A549 treated with dexamethasone at 1 μM for 4 hours (cell line): ENCODE results near the gene BNIP3. TPM values are rescaled to one million over a fixed set of nuclear protein-coding genes. Genes with fewer than 3 reads are reported as not detected.

Source experiments
- total RNA-seq: library from RNA; stranded (reverse); fragments of 200-300 nt; extraction: Qiagen RNA extraction; gene quantifications from 5 replicates; pipeline ENCODE4 v1.2.3, GENCODE V29; 2022

The BNIP3 gene, protein sequence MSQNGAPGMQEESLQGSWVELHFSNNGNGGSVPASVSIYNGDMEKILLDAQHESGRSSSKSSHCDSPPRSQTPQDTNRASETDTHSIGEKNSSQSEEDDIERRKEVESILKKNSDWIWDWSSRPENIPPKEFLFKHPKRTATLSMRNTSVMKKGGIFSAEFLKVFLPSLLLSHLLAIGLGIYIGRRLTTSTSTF
- 43.0 to 46.1 TPM (median 44.6 TPM) in 5 replicates for total RNA-seq

DNA sequence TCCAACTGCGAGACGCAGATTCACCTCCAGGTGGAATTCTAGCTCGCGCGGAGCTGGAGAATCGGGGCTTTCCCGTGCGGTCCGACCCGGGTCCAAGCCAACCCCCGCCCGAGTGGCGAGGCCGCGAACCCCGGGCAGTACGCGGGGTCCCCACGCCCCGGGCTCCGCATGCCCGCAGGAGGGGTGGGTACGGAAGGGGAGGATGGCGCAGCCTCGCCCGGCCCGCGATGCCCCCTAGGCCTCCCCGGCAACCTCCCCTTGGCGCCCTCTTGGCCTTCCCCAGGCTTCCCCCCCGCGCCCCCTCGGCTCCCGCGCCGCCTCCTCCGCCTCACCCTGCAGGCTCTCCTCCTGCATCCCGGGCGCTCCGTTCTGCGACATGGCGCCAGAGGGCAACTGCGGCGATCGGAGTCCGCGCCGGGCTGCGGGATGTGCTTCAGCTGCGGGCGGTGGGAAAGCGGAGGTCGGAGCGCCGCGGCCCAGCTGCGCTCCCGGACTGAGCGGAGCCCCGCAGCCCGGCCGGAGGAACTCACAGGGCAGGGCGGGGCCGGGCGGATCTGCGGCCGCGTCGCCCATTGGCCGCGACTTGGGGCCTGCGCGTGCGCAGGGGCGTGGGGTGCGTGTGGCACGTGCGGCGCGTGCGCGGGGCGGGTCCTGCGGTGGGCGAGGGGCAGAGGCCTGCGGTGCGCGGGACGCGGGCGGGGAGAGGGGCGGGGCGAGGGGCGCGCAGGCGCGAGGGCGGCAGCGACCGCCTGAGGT, at the start of gene BNIP3:
BNIP3 (minus strand) TSS at position 495 of the 756 bp plus-strand sequence; CDS start at position 378, 117 bp downstream.

Other genes with a start within 250 kb of the BNIP3 start
- gene PPP2R2D, start 80.9 kb downstream of the BNIP3 start, total RNA-seq, result 21.4 to 31.9 TPM (median 30.2 TPM) in 5 replicates
- 0.59 to 1.1 TPM (median 0.82 TPM) in 5 replicates for gene JAKMIP3, start 84.0 kb upstream of the BNIP3 start, total RNA-seq
- gene DPYSL4, start 205.0 kb upstream of the BNIP3 start, total RNA-seq, result 14.0 to 20.2 TPM (median 19.3 TPM) in 5 replicates